Liver (tissue), 9 donors: ENCODE data around the gene NTM. TPM values are rescaled to one million over a fixed set of nuclear protein-coding genes. Genes with fewer than 3 reads are reported as not detected.

Source experiments
- DNase-seq: peaks from one replicate; pipeline ENCODE4 v3.0.0-alpha.2; 2017; ENCODE audit warnings: low spot score
- H3K27ac ChIP-seq, 2 donors: one replicate each; pipeline ENCODE4 v1.7.0; 2013; ENCODE audit warnings: inconsistent platforms in 2 of 2, low read length in 2 of 2, control low read depth in 1 of 2, low read depth in 1 of 2, mild to moderate bottlenecking in 1 of 2
- H3K27me3 ChIP-seq, 4 donors: one replicate each; pipeline versions ENCODE4 v1.6.1 to v1.7.0; 2013; ENCODE audit warnings: low read length in 3 of 4, inconsistent platforms in 1 of 4, mild to moderate bottlenecking in 1 of 4, moderate library complexity in 1 of 4; ENCODE audit not compliant: control insufficient read depth in 4 of 4, insufficient read depth in 4 of 4
- H3K36me3 ChIP-seq, 4 donors: one replicate each; pipeline versions ENCODE4 v1.6.1 to v1.7.0; 2013; ENCODE audit warnings: low read length in 3 of 4, mild to moderate bottlenecking in 3 of 4, low read depth in 1 of 4, moderate library complexity in 1 of 4; ENCODE audit not compliant: control insufficient read depth in 4 of 4, insufficient read depth in 3 of 4
- H3K4me1 ChIP-seq, 4 donors: one replicate each; pipeline versions ENCODE4 v1.6.1 to v1.7.0; 2013; ENCODE audit warnings: low read length in 3 of 4, mild to moderate bottlenecking in 3 of 4, moderate library complexity in 1 of 4; ENCODE audit not compliant: control insufficient read depth in 4 of 4, insufficient read depth in 4 of 4
- H3K4me3 ChIP-seq, 3 donors: one replicate each; pipeline versions ENCODE4 v1.6.1 to v1.7.0; 2013; ENCODE audit warnings: low read length in 3 of 3, control low read depth in 1 of 3, low read depth in 1 of 3, mild to moderate bottlenecking in 1 of 3
- H3K9ac ChIP-seq, 2 donors: one replicate each; pipeline ENCODE4 v1.7.0; 2013; ENCODE audit warnings: low read length in 2 of 2, mild to moderate bottlenecking in 2 of 2, moderate library complexity in 2 of 2, control low read depth in 1 of 2, low read depth in 1 of 2
- H3K9me3 ChIP-seq, 4 donors: one replicate each; pipeline versions ENCODE4 v1.6.1 to v1.7.0; 2013; ENCODE audit warnings: low read length in 3 of 4; ENCODE audit not compliant: control insufficient read depth in 4 of 4
- ATF3 ChIP-seq: IDR thresholded peaks from 2 replicates; pipeline ENCODE4 v1.6.1; 2016; ENCODE audit warnings: antibody characterized with exemption
- EGR1 ChIP-seq, 2 donors: IDR thresholded peaks; 2 replicates each; pipeline ENCODE4 v1.6.1; 2016 to 2018; ENCODE audit warnings: antibody characterized with exemption in 2 of 2, low read depth in 2 of 2
- FOXA1 ChIP-seq: IDR thresholded peaks from 2 replicates; pipeline ENCODE4 v1.6.1; 2016; ENCODE audit warnings: antibody characterized with exemption
- JUND ChIP-seq, 2 donors: IDR thresholded peaks; 2 replicates each; pipeline ENCODE4 v1.6.1; 2016; ENCODE audit warnings: antibody characterized with exemption in 2 of 2
- MAX ChIP-seq: IDR thresholded peaks from 2 replicates; pipeline ENCODE4 v1.6.1; 2016; ENCODE audit warnings: antibody characterized with exemption
- RAD21 ChIP-seq, 2 donors: IDR thresholded peaks; 2 replicates each; pipeline ENCODE4 v1.6.1; 2016; ENCODE audit warnings: antibody characterized with exemption in 2 of 2, mild to moderate bottlenecking in 2 of 2
- RXRA ChIP-seq, 2 donors: IDR thresholded peaks; 2 replicates each; pipeline ENCODE4 v1.6.1; 2017 to 2018; ENCODE audit warnings: antibody characterized with exemption in 2 of 2, mild to moderate bottlenecking in 1 of 2
- SP1 ChIP-seq: IDR thresholded peaks from 2 replicates; pipeline ENCODE4 v1.6.1; 2018; ENCODE audit warnings: antibody characterized with exemption, mild to moderate bottlenecking
- TAF1 ChIP-seq: conservative IDR thresholded peaks from 2 replicates; pipeline ENCODE4 v1.6.1; 2016; ENCODE audit warnings: antibody characterized with exemption, mild to moderate bottlenecking
- YY1 ChIP-seq: IDR thresholded peaks from 2 replicates; pipeline ENCODE4 v1.6.1; 2016; ENCODE audit warnings: antibody characterized with exemption, mild to moderate bottlenecking
- whole genome bisulfite sequencing: extraction: QIAGEN DNeasy Blood & Tissue Kit; methylation state at CpG from one replicate; pipeline ENCODE4 v1.1.7; 2013; 5-methylcytosine and 5-hydroxymethylcytosine counted together
- polyA plus RNA-seq, 2 donors: library from polyadenylated mRNA; stranded (reverse) in 1 of 2; unstranded in 1 of 2; fragments of 200-250 nt in 1 of 2; fragments of >200 nt in 1 of 2; fragmentation: Nextera tagmentation in 1 of 2; extraction: Ambion mirVana in 1 of 2; gene quantifications; one replicate each; pipeline versions ENCODE4 v1.2.1 to v1.2.3, GENCODE V29; 2013 to 2015
- total RNA-seq, 2 donors: library from RNA; depleted of rRNA; stranded (reverse); fragments of >200 nt; gene quantifications; one replicate each; pipeline ENCODE4 v1.2.3, GENCODE V29; 2014
- TF ChIP-seq, protein P1 (sequence below): fragments of 150-350 bp; IDR thresholded peaks from 2 replicates; pipeline ENCODE4 v1.5.1; 2017; ENCODE audit warnings: improper control_type of control experiment, low read depth, low read length; ENCODE audit not compliant: missing input control
- TF ChIP-seq, protein P2 (sequence below): IDR thresholded peaks from 2 replicates; pipeline ENCODE4 v1.6.1; 2016; ENCODE audit warnings: antibody characterized with exemption, mild to moderate bottlenecking
- donor health status: healthy.
- donor health status: healthy.
- donor health status: healthy.
- donor health status: healthy.
- donor health status: healthy.

NTM gene
- total and polyA plus RNA-seq, 4 donors = 0.08 to 1.1 (median 0.08) TPM; not detected in 1

DNA sequence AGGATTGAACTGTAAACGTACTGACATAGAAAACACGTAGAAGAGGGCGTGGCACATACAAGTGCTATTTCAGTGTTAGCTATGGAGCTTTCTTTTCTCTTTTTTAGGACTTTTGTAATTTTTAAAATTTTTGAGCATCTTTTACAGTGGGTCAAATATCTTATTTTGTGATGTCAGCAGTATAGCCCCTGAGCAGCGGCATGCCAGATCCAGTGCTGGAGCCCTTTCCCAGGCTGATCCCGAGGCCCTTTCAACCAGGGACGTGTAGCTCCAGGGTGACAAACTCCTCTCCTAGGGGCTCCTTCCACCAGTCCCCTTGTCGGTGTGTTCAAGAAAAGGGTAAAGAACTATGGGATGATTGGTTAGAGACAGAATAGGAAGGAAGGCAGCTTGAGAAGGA, 777.0 kb downstream of the NTM start:
- Histone ChIP-seq H3K36me3 (no peaks in the 10 kb centered on the region), H3K9me3 (no peaks in the 10 kb centered on the region), H3K4me1 (no peaks in the 10 kb centered on the region), H3K27me3 (peaks cover 0 to 10% (median 0%) of the 10 kb centered on the region in 4 donors), H3K9ac (no peak overlapping the region), H3K4me3 (no peak overlapping the region), H3K27ac (no peak overlapping the region)
- WGBS = 78% methylated on average over 7 of the region's 7 CpGs
- no peak for DNase-seq
- TF ChIP-seq YY1 = no peak
- TF ChIP-seq TAF1 = no peak

GRCh38 chr11:132154781-132155180, 784.4 kb downstream of the NTM start:
- no peaks in the 10 kb centered on the region for H3K9me3 ChIP-seq
- no peak overlapping the region for H3K4me3 ChIP-seq
- TF ChIP-seq, protein P1, sequence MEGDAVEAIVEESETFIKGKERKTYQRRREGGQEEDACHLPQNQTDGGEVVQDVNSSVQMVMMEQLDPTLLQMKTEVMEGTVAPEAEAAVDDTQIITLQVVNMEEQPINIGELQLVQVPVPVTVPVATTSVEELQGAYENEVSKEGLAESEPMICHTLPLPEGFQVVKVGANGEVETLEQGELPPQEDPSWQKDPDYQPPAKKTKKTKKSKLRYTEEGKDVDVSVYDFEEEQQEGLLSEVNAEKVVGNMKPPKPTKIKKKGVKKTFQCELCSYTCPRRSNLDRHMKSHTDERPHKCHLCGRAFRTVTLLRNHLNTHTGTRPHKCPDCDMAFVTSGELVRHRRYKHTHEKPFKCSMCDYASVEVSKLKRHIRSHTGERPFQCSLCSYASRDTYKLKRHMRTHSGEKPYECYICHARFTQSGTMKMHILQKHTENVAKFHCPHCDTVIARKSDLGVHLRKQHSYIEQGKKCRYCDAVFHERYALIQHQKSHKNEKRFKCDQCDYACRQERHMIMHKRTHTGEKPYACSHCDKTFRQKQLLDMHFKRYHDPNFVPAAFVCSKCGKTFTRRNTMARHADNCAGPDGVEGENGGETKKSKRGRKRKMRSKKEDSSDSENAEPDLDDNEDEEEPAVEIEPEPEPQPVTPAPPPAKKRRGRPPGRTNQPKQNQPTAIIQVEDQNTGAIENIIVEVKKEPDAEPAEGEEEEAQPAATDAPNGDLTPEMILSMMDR = no peak
- TF ChIP-seq, protein P2, sequence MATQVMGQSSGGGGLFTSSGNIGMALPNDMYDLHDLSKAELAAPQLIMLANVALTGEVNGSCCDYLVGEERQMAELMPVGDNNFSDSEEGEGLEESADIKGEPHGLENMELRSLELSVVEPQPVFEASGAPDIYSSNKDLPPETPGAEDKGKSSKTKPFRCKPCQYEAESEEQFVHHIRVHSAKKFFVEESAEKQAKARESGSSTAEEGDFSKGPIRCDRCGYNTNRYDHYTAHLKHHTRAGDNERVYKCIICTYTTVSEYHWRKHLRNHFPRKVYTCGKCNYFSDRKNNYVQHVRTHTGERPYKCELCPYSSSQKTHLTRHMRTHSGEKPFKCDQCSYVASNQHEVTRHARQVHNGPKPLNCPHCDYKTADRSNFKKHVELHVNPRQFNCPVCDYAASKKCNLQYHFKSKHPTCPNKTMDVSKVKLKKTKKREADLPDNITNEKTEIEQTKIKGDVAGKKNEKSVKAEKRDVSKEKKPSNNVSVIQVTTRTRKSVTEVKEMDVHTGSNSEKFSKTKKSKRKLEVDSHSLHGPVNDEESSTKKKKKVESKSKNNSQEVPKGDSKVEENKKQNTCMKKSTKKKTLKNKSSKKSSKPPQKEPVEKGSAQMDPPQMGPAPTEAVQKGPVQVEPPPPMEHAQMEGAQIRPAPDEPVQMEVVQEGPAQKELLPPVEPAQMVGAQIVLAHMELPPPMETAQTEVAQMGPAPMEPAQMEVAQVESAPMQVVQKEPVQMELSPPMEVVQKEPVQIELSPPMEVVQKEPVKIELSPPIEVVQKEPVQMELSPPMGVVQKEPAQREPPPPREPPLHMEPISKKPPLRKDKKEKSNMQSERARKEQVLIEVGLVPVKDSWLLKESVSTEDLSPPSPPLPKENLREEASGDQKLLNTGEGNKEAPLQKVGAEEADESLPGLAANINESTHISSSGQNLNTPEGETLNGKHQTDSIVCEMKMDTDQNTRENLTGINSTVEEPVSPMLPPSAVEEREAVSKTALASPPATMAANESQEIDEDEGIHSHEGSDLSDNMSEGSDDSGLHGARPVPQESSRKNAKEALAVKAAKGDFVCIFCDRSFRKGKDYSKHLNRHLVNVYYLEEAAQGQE = no peak
- no peak for TF ChIP-seq RXRA (IDR thresholded peaks at IDR 0.05)
- TF ChIP-seq MAX = no peak
- no peak for TF ChIP-seq SP1
- H3K27ac ChIP-seq = no peak overlapping the region
- DNase-seq = no peak
- no peak overlapping the region for H3K9ac ChIP-seq
- no peaks in the 10 kb centered on the region for H3K4me1 ChIP-seq
- peaks cover 0 to 7% (median 0%) of the 10 kb centered on the region in 4 donors for H3K27me3 ChIP-seq
- H3K36me3 ChIP-seq = no peaks in the 10 kb centered on the region
- 78% methylated on average over 4 of the region's 4 CpGs for WGBS

DNA sequence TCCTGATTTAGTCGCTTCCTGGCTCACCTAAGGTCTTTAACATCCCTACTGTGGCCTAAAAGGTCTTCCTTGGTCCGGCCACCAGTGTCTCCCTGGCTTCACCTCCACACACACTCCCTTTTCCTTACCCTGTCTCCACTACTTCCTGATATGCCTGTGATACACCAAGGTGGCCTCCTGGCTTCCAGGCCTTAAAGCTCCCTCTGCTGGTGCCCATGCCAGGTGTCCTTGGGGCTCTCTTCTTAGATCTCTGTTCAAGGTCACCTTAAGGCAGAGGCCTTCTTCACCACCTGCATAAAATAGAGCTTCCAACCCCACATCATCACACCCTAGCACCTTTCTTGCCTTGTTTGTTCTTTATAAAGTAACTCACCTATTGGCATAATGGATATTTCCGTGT, 787.7 kb downstream of the NTM start:
- no peak for DNase-seq
- WGBS = 84% methylated on average over 3 of the region's 3 CpGs
- Histone ChIP-seq H3K4me1 (no peaks in the 10 kb centered on the region), H3K36me3 (no peaks in the 10 kb centered on the region), H3K27ac (no peak overlapping the region), H3K4me3 (no peak overlapping the region), H3K9me3 (no peaks in the 10 kb centered on the region), H3K9ac (no peak overlapping the region), H3K27me3 (no peaks in the 10 kb centered on the region)
- no peak for TF ChIP-seq MAX
- no peak for TF ChIP-seq JUND (IDR thresholded peaks at IDR 0.05)
- TF ChIP-seq FOXA1 = no peak
- no peak for TF ChIP-seq EGR1 (IDR thresholded peaks at IDR 0.05; ENCODE audit: low read depth in 2 of 2)
- no peak for TF ChIP-seq YY1
- peak; percentile 24 to 49 for TF ChIP-seq RAD21 (IDR thresholded peaks at IDR 0.05)
- TF ChIP-seq RXRA (IDR thresholded peaks at IDR 0.05) = no peak
- TF ChIP-seq, protein P1 = peak; percentile 15
- no peak for TF ChIP-seq ATF3
